HepG2 (cell line): ENCODE data around the gene IMPDH2. TPM values are rescaled to one million over a fixed set of nuclear protein-coding genes. Genes with fewer than 3 reads are reported as not detected.
A peak's percentile ranks its signal among the peaks of the same experiment; 100 is the strongest.

ENCODE experiments used
- CSRNP1 ChIP-seq: sonication (generic); formaldehyde crosslinking; IDR thresholded peaks from 2 replicates; pipeline ENCODE4 v1.8.1; 2023; ENCODE audit warnings: mild to moderate bottlenecking, missing genetic modification reagents
- DDIT3 ChIP-seq: sonication (generic); formaldehyde crosslinking; IDR thresholded peaks from 2 replicates; pipeline ENCODE4 v1.4.0; 2020; ENCODE audit warnings: mild to moderate bottlenecking, missing genetic modification reagents
- GABPB1 ChIP-seq: IDR thresholded peaks from 2 replicates; pipeline ENCODE4 v1.6.1; 2016; ENCODE audit warnings: mild to moderate bottlenecking, missing genetic modification reagents, moderate library complexity, missing compliant biosample characterization
- GATAD1 ChIP-seq: IDR thresholded peaks from 2 replicates; pipeline ENCODE4 v1.6.1; 2016; ENCODE audit warnings: missing genetic modification reagents, missing compliant biosample characterization
- HDAC6 ChIP-seq: fragments of 200-600 bp; sonication (generic); IDR thresholded peaks from 2 replicates; pipeline ENCODE4 v1.7.0; 2017; ENCODE audit warnings: mild to moderate bottlenecking, antibody characterized with exemption, low read length, low read depth
- HIVEP1 ChIP-seq: sonication (generic); formaldehyde crosslinking; IDR thresholded peaks from 2 replicates; pipeline ENCODE4 v1.4.0; 2020; ENCODE audit warnings: mild to moderate bottlenecking, missing genetic modification reagents
- HMGXB4 ChIP-seq, 2 experiments: sonication (generic) in 1 of 2; formaldehyde crosslinking in 1 of 2; IDR thresholded peaks; 2 replicates each; pipeline versions ENCODE4 v1.4.0 to v1.6.1; 2018 to 2020; ENCODE audit warnings: missing genetic modification reagents in 2 of 2, borderline replicate concordance in 1 of 2, low read depth in 1 of 2, mild to moderate bottlenecking in 1 of 2, missing biosample characterization in 1 of 2
- KAT8 ChIP-seq: IDR thresholded peaks from 2 replicates; pipeline ENCODE4 v1.6.1; 2016; ENCODE audit warnings: missing genetic modification reagents, missing compliant biosample characterization
- KLF13 ChIP-seq: sonication (generic); formaldehyde crosslinking; IDR thresholded peaks from 2 replicates; pipeline ENCODE4 v1.4.0; 2020; ENCODE audit warnings: mild to moderate bottlenecking, missing genetic modification reagents
- KLF6 ChIP-seq: IDR thresholded peaks from 2 replicates; pipeline ENCODE4 v1.8.0; 2016; ENCODE audit warnings: missing biosample characterization, missing genetic modification reagents
- PHF20 ChIP-seq: sonication (generic); formaldehyde crosslinking; IDR thresholded peaks from 2 replicates; pipeline ENCODE4 v1.5.0; 2020; ENCODE audit warnings: mild to moderate bottlenecking, missing genetic modification reagents
- PHF8 ChIP-seq: sonication (generic); formaldehyde crosslinking; IDR thresholded peaks from 2 replicates; pipeline ENCODE4 v1.5.0; 2020; ENCODE audit warnings: missing genetic modification reagents
- RFXAP ChIP-seq: sonication (generic); formaldehyde crosslinking; IDR thresholded peaks from 2 replicates; pipeline ENCODE4 v1.4.0; 2020; ENCODE audit warnings: missing genetic modification reagents, borderline replicate concordance
- SOX13 ChIP-seq, 3 experiments: fragments of 450-650 bp in 1 of 3; sonication (generic) in 1 of 3; formaldehyde crosslinking in 1 of 3; IDR thresholded peaks in 2 of 3; conservative IDR thresholded peaks in 1 of 3; 2 replicates each; pipeline versions ENCODE4 v1.5.0 to v1.6.1; 2016 to 2020; ENCODE audit warnings: antibody characterized with exemption in 1 of 3, mild to moderate bottlenecking in 1 of 3, missing compliant biosample characterization in 1 of 3, missing genetic modification reagents in 1 of 3, moderate library complexity in 1 of 3
- YEATS4 ChIP-seq: sonication (generic); formaldehyde crosslinking; IDR thresholded peaks from 2 replicates; pipeline ENCODE4 v1.4.0; 2020; ENCODE audit warnings: missing genetic modification reagents, borderline replicate concordance
- ZBTB10 ChIP-seq: sonication (generic); formaldehyde crosslinking; IDR thresholded peaks from 2 replicates; pipeline ENCODE4 v1.4.0; 2020; ENCODE audit warnings: missing genetic modification reagents, borderline replicate concordance
- ZBTB3 ChIP-seq: sonication (generic); formaldehyde crosslinking; IDR thresholded peaks from 2 replicates; pipeline ENCODE4 v1.4.0; 2020; ENCODE audit warnings: low read depth, mild to moderate bottlenecking, moderate library complexity, missing genetic modification reagents, borderline replicate concordance
- ZBTB8A ChIP-seq: sonication (generic); formaldehyde crosslinking; IDR thresholded peaks from 2 replicates; pipeline ENCODE4 v1.4.0; 2020; ENCODE audit warnings: mild to moderate bottlenecking, low read depth, missing genetic modification reagents, borderline replicate concordance
- ZFP62 ChIP-seq: sonication (generic); formaldehyde crosslinking; IDR thresholded peaks from 2 replicates; pipeline ENCODE4 v1.4.0; 2020; ENCODE audit warnings: missing genetic modification reagents
- ZNF260 ChIP-seq: sonication (generic); formaldehyde crosslinking; IDR thresholded peaks from 2 replicates; pipeline ENCODE4 v1.4.0; 2020; ENCODE audit warnings: missing genetic modification reagents, low read depth, mild to moderate bottlenecking, borderline replicate concordance
- ZNF382 ChIP-seq: sonication (generic); formaldehyde crosslinking; IDR thresholded peaks from 2 replicates; pipeline ENCODE4 v1.5.0; 2020; ENCODE audit warnings: missing genetic modification reagents, mild to moderate bottlenecking, borderline replicate concordance
- polyA plus RNA-seq, 8 experiments: library from polyadenylated mRNA; depleted of rRNA in 3 of 8; stranded (reverse) in 7 of 8; unstranded in 1 of 8; fragments of >200 nt; fragmentation: Illumina TruSeq in 4 of 8; extraction: Trizol in 4 of 8; gene quantifications; 2 replicates each; pipeline versions ENCODE4 v1.2.1 to v1.2.3, GENCODE V29; 2011 to 2016; ENCODE audit warnings: low read depth in 4 of 8, missing spikeins in 1 of 8, mixed read lengths in 1 of 8; ENCODE audit not compliant: insufficient read depth in 1 of 8
- total RNA-seq, 5 experiments: library from RNA; depleted of rRNA; stranded (reverse); fragments of >200 nt; fragmentation: Illumina TruSeq; extraction: Trizol; gene quantifications; 2 replicates each; pipeline ENCODE4 v1.2.3, GENCODE V29; 2016; ENCODE audit warnings: low read depth in 1 of 5

The IMPDH2 gene
- total and polyA plus RNA-seq, 2 of the 13 experiments (the other 11 are each of a cell fraction or from before 2014, with no cell fraction given): 248 to 260 TPM

GRCh38 chr3:49018707-49019006 is 10.5 kb downstream of the IMPDH2 start (continued):
- no peak; the same call in 1 of the 2 replicates for TF ChIP-seq GATAD1 (CRISPR knock-in tag)
- peak; percentile 17; the same call in 1 of the 2 replicates for TF ChIP-seq ZBTB3 (CRISPR knock-in tag)
- no peak for TF ChIP-seq ZFP62 (CRISPR knock-in tag)
- no peak for TF ChIP-seq ZBTB8A
- no peak for TF ChIP-seq KLF6 (CRISPR knock-in tag)
- TF ChIP-seq HMGXB4 (CRISPR knock-in tag; IDR thresholded peaks at IDR 0.05; ENCODE audit: borderline replicate concordance in 1 of 2, low read depth in 1 of 2): 0 out of 4 replicates have a peak, but pooled peaks of 1 of the 2 experiments have one; percentile 15
- TF ChIP-seq RFXAP (CRISPR knock-in tag): no peak
- no peak for TF ChIP-seq ZNF382 (CRISPR knock-in tag)
- TF ChIP-seq PHF8: peak; percentile 47
- no peak for TF ChIP-seq HDAC6
- TF ChIP-seq YEATS4: peak; percentile 27; the same call in 1 of the 2 replicates
- TF ChIP-seq HIVEP1 (CRISPR knock-in tag): 0 out of 2 replicates have a peak, but pooled peaks have one; percentile 6
- TF ChIP-seq DDIT3 (CRISPR knock-in tag): no peak
- TF ChIP-seq KLF13 (CRISPR knock-in tag): no peak
- TF ChIP-seq GABPB1 (CRISPR knock-in tag): peak; percentile 44; the same call in 1 of the 2 replicates
- peak; percentile 16 for TF ChIP-seq KAT8 (CRISPR knock-in tag)
- TF ChIP-seq ZBTB10: no peak
- TF ChIP-seq SOX13 (IDR thresholded peaks at IDR 0.05): peak; percentile 18; the same call in 1 of the 2 replicates
- no peak for TF ChIP-seq SOX13 (CRISPR knock-in tag; conservative IDR thresholded peaks at IDR 0.05 in 1 of 2, IDR thresholded peaks at IDR 0.05 in 1 of 2)
- no peak for TF ChIP-seq ZNF260 (CRISPR knock-in tag)
- TF ChIP-seq PHF20: 0 out of 2 replicates have a peak, but pooled peaks have one; percentile 67
- peak; percentile 26; the same call in 1 of the 2 replicates for TF ChIP-seq CSRNP1
- TF ChIP-seq, all 625 proteins: peak for 19
